Measurements from ENCODE around the gene LVRN. TPM values are rescaled to one million over a fixed set of nuclear protein-coding genes. Genes with fewer than 3 reads are reported as not detected.
"Not testable (repeated sequence)": the region's sequence is repeated elsewhere in the genome, so short reads cannot be mapped to it uniquely, and the experiment has no call there.

The LVRN gene
- 1 to 10 TPM in 2 of 4 donors, under 1 TPM in 2; 0.51 to 1.7 (median 1.0) TPM for polyA plus RNA-seq (ENCODE audit: insufficient read length in 4 of 4)

DNA sequence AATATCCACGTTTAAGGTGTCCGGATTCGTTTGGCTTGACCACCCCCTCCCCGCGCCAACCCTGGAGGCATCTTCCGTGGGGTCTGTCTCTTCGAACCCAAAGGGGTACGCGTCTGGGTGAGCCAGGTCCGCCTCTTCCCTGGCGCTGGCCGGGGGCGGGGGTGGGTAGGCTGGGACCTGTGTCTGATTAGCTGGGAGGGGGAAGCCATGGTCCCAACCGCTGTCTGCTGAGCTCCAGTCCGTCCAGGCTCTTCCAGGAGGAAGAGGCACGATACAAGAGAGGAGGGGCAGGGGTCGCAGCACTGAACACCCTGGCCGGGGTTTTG is at the start of gene LVRN:
Gene LVRN (plus strand): TSS at position 237 of the 326 bp plus-strand sequence. CDS start 143 bp downstream, outside the sequence.
- no peak for DNase-seq (ENCODE audit: low read depth in 4 of 4, low spot score in 2 of 4)

DNA sequence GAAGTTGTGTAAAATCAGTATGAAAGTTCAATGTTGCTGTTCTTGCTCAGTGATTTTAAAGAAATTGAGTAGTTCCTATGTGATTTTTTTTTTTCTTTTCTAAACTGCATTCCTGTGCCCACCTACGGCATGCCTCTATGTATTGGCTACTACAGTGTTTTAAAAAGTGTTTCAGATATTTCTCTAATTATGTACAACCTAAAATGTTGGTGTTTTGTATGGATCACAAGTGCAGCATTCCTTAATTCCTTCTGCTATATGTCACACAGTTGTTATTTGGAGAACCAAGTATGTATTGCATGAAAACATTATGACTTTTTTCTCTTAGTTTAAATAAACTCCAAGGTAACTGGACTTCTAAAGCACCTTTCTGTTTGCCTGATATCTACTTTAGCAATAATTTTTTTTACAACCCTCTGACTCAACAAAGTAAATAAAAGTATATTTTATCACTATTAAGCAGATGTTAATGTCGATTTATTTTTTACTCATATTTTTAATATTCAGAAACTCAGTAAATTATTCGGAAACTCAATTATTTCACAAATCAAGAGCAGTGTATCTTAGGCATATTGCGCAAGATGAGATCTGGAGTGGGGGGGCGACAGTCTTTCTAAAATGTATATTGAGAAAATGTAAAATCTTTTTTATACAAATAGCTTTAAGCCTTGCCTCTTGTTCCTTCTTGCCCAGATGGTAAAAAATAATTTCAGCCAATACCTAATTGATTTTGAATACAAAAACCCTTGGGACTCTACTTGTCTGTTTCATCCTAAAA is 48.5 kb upstream of the LVRN start:
- DNase-seq (ENCODE audit: low read depth in 4 of 4, low spot score in 2 of 4), result not testable (repeated sequence)

GRCh38 chr5:115920171-115920725 is 42.0 kb upstream of the LVRN start:
- no peak for DNase-seq (ENCODE audit: low read depth in 4 of 4, low spot score in 2 of 4)

DNA sequence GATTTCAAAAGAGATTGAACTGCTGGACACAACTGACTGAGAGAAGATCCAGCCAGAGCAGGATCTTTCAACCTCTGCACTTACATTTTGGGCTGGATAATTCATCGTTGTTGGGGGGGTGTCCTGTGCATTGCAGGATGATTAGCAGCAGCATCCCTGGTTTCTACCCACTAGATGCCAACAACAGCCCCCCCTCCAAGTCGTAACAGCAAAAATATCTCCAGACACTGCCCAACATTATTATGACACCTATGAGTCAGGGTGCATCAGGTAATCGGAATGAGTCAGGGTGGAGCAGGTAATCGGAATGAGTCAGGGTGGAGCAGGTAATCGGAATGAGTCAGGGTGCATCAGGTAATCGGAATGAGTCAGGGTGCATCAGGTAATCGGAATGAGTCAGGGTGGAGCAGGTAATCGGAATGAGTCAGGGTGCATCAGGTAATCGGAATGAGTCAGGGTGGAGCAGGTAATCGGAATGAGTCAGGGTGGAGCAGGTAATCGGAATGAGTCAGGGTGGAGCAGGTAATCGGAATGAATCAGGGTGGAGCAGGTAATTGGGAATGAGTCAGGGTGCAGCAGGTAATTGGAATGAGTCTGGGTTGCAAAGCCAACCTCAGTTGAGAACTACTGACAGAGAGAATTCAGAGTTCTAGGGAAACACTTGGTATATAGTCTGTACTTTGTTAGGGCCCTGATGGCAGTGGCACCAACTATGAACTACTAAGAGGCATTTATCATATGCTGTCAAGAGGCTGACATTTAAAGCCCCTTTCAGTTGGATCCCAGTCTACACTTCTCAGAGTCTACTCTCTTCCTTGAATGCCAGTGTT is 33.5 kb upstream of the LVRN start:
- not testable (repeated sequence) for DNase-seq (ENCODE audit: low read depth in 4 of 4, low spot score in 2 of 4)

GRCh38 chr5:115930171-115930570 is 32.1 kb upstream of the LVRN start:
- not testable (repeated sequence) for DNase-seq (ENCODE audit: low read depth in 4 of 4, low spot score in 2 of 4)

- DNase-seq (ENCODE audit: low read depth in 4 of 4, low spot score in 2 of 4), result no peak
These were observed 31.5 kb upstream of the LVRN start for GRCh38 chr5:115930630-115931337.

GRCh38 chr5:115932991-115933390 is 29.3 kb upstream of the LVRN start:
- DNase-seq (ENCODE audit: low read depth in 4 of 4, low spot score in 2 of 4), result no peak

DNA sequence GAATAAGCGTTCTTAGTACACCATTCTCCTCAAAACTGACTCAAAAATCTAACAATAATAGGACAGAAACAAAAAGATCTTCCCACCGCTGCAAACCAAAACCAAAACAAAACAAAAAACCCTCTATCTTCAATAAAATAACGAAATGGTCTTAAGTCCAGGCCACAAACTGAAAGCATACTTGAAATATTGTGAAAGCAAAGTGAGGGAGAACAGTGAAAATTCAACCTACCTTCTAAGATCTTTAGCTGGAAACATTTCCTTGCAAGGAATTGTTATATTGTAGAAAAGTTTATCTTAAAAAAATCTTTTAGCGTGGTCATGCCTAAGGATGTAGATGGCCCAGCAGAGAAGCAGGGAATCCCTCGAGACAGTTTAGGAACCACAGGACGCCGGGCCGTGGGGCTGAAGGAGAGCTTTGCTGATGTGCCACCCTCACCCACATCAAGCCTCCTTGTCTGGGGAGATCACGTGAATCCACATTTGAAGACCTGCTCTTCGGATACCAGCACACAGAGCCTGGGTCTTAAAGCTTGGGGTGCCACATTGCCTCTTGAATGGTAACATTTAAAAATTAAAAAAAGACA is 27.8 kb upstream of the LVRN start:
- no peak for DNase-seq (ENCODE audit: low read depth in 4 of 4, low spot score in 2 of 4)

GRCh38 chr5:115936031-115936430 is 26.2 kb upstream of the LVRN start:
- no peak for DNase-seq (ENCODE audit: low read depth in 4 of 4, low spot score in 2 of 4)

DNA sequence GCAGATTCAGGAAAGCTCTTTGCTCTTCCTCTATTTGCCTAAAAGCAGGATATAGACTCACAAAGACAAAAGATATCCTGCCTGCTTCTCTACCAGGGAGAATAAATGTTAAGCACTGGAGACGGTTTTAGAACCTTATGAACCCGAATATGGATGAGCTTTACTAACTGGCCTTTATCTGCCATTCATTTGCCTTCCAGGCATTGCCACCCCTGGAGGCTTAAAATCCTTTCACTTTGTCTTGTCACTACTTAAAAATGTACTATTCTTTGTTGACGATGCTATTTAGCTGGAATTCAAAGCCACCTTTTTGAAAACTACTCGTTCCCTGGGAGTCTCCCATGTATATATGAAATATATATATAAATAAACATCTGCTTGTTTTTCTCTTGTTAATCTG is 23.2 kb upstream of the LVRN start:
- no peak for DNase-seq (ENCODE audit: low read depth in 4 of 4, low spot score in 2 of 4)

GRCh38 chr5:115940080-115940810 is 22.0 kb upstream of the LVRN start:
- no peak for DNase-seq (ENCODE audit: low read depth in 4 of 4, low spot score in 2 of 4)

- DNase-seq (ENCODE audit: low read depth in 4 of 4, low spot score in 2 of 4), result no peak
These were observed 21.1 kb upstream of the LVRN start for GRCh38 chr5:115941051-115941675.

GRCh38 chr5:115944501-115944900 is 17.8 kb upstream of the LVRN start:
- DNase-seq (ENCODE audit: low read depth in 4 of 4, low spot score in 2 of 4), result no peak

DNA sequence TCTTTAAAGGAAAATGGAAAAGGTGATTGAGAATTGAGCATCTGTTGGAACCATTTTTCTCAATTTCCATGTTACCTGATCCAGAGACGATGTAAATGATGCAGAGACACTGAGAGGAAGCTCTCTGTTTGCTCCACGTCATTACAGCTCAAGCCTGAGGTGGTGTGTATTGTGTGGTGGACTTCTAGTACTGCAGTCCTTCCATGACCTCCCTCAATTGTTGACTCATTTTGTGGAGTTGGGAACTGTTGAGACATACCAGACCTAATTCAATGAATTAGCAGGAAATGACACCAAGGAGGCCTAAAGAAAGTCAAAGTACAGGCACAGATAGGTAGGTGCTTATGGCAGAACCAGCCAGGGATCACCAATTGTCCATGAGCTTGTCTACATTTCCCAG is 15.6 kb upstream of the LVRN start:
- DNase-seq (ENCODE audit: low read depth in 4 of 4, low spot score in 2 of 4), result no peak

GRCh38 chr5:115947260-115947659 is 15.0 kb upstream of the LVRN start:
- DNase-seq (ENCODE audit: low read depth in 4 of 4, low spot score in 2 of 4), result no peak

- no peak for DNase-seq (ENCODE audit: low read depth in 4 of 4, low spot score in 2 of 4)
These were observed 14.2 kb upstream of the LVRN start for GRCh38 chr5:115948091-115948534.

- no peak for DNase-seq (ENCODE audit: low read depth in 4 of 4, low spot score in 2 of 4)
These were observed 13.2 kb upstream of the LVRN start for GRCh38 chr5:115949096-115949495.

DNA sequence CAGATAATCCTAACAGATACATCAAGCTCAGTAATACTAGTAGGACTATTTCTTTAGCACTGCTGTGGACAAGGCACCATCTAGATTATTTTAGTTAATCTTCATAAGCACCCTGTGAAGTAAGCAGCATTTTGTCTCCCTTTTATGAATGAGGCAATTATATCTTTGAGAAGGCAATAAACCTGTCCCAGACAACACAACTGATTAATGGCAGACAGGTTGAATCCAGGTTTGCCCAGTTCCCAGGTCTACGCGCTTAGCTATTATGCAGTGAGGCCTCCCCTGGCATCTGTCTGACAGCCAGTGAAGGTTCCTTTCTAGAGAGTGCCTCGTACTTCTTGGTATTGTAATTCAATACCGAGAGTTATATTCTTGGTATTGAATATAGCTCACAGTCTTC is 9.7 kb upstream of the LVRN start:
- no peak for DNase-seq (ENCODE audit: low read depth in 4 of 4, low spot score in 2 of 4)

DNA sequence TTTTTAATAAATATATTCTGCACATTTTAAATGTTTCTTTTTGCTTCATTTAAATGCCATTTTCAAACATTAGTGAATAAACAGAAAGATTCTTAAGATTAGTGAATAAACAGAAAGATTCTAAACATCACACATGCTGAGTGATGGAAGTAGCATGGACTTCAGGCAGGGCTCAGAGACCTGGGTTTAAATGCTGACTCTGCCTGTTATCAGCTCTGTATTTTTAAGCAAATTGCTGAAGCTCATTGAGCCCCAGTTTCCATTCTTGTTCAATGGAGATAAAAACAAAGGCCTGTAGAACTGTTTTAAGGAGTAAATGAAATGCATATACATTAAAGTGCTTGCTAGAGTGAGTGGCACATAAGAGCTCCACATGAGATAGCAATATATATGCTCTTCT is 8.1 kb upstream of the LVRN start:
- DNase-seq (ENCODE audit: low read depth in 4 of 4, low spot score in 2 of 4), result no peak

Measured in left renal cortex interstitium (tissue), 4 donors.